GM12875 (cell line): ENCODE results near the gene ZNF778.

Source experiments
- H3K4me3 ChIP-seq: one replicate; pipeline ENCODE4 v1.5.1; 2011; ENCODE audit warnings: low read depth, low read length, control low read depth
- TF ChIP-seq, protein P1 (sequence below): IDR thresholded peaks from 2 replicates; pipeline ENCODE4 v1.5.1; 2011; ENCODE audit warnings: low read depth, mild to moderate bottlenecking, control low read depth, inconsistent platforms, low read length, moderate library complexity, borderline replicate concordance; ENCODE audit not compliant: insufficient read depth

Gene ZNF778

DNA sequence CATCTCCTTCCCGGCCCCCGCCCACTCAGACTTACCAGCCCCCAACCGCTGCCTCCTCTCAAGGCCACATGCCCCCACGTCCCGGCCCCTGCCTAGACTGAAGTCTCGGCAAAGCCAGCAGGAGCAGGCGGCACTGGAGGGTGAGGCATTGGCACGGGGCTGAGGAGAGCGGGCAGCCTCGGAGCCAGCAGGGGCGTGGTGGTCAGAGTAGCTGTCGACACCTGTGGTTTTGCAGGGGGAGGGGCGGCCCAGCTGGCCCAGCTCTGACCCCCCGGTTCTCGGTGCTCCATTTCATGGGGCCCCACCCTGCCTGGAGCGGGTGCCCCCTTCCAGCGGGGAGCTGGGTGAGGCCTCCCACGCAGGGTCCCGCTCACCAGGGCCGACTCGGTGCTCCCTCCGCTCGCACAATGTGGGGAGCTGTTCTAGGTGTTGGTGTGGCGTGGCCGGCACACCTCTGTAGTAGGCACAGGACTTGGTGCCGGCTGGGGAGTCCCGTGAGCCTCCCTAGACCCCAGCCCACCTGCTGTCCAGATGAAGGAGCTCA is 41.3 kb upstream of the ZNF778 start:
- TF ChIP-seq, protein P1, sequence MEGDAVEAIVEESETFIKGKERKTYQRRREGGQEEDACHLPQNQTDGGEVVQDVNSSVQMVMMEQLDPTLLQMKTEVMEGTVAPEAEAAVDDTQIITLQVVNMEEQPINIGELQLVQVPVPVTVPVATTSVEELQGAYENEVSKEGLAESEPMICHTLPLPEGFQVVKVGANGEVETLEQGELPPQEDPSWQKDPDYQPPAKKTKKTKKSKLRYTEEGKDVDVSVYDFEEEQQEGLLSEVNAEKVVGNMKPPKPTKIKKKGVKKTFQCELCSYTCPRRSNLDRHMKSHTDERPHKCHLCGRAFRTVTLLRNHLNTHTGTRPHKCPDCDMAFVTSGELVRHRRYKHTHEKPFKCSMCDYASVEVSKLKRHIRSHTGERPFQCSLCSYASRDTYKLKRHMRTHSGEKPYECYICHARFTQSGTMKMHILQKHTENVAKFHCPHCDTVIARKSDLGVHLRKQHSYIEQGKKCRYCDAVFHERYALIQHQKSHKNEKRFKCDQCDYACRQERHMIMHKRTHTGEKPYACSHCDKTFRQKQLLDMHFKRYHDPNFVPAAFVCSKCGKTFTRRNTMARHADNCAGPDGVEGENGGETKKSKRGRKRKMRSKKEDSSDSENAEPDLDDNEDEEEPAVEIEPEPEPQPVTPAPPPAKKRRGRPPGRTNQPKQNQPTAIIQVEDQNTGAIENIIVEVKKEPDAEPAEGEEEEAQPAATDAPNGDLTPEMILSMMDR = no peak
- no peak overlapping the region for H3K4me3 ChIP-seq

GRCh38 chr16:89176717-89177116 is 40.8 kb upstream of the ZNF778 start:
- no peak overlapping the region for H3K4me3 ChIP-seq
- TF ChIP-seq, protein P1 = no peak

DNA sequence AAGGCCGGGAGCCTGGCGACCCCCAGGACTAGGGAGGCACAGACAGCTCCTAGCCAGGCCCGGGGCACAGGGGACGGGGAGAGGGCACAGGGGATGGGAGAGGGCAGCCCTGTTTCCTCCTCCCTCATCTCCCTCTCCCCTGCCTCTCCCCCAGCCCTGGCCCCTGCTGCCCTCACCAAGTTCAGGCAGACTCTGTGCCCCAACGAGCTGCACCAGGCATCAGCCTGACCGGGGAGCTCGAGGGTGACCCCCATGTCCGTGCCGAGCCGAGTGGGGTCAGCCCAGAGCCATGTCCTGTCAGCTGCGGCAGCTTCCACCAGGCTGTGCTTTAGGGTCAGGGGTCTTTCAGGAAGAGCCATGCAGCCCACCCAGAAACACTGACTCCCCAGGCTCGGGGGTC is 40.0 kb upstream of the ZNF778 start:
- TF ChIP-seq, protein P1 = no peak
- no peak overlapping the region for H3K4me3 ChIP-seq

GRCh38 chr16:89178453-89179147 is 38.9 kb upstream of the ZNF778 start:
- TF ChIP-seq, protein P1 = no peak
- H3K4me3 ChIP-seq = no peak overlapping the region

GRCh38 chr16:89179148-89179484 is 38.4 kb upstream of the ZNF778 start:
- no peak overlapping the region for H3K4me3 ChIP-seq
- TF ChIP-seq, protein P1 = no peak

GRCh38 chr16:89179656-89180315 is 37.7 kb upstream of the ZNF778 start:
- TF ChIP-seq, protein P1 = no peak
- H3K4me3 ChIP-seq = no peak overlapping the region

DNA sequence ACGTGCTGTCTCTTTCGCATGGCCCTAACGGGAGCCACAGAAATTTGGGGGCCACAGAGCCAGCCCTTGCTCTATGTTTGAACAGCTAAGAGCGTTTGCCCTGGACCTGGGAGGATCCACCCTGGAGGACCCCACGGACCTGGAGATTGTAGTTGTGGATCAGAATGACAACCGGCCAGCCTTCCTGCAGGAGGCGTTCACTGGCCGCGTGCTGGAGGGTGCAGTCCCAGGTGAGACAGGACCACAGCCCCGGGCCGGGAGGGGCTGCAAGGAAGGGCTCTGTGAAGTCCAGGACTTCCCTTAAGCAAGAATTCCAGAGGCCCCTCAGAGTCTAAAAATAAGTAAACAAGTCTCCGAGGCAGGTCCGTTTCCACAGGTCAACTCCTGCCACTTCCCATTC is 34.0 kb upstream of the ZNF778 start:
- H3K4me3 ChIP-seq = no peak overlapping the region
- TF ChIP-seq, protein P1 = no peak
